Testis (tissue), 3 donors: Measurements from ENCODE around the gene LAG3. TPM values are rescaled to one million over a fixed set of nuclear protein-coding genes. Genes with fewer than 3 reads are reported as not detected.

Source experiments
- DNase-seq: peaks from one replicate; pipeline ENCODE4 v3.0.0-alpha.2; 2019
- H3K27ac ChIP-seq, 2 donors: fragments of 200-600 bp; sonication (generic); one replicate each; pipeline ENCODE4 v1.5.1; 2019
- H3K27me3 ChIP-seq: fragments of 200-600 bp; sonication (generic); one replicate; pipeline ENCODE4 v1.5.1; 2019
- H3K36me3 ChIP-seq: fragments of 200-600 bp; sonication (generic); one replicate; pipeline ENCODE4 v1.5.1; 2017; ENCODE audit warnings: low read depth; ENCODE audit errors: missing control alignments
- H3K4me1 ChIP-seq: fragments of 200-600 bp; sonication (generic); one replicate; pipeline ENCODE4 v1.5.1; 2019
- H3K4me3 ChIP-seq, 2 donors: fragments of 200-600 bp; sonication (generic); one replicate each; pipeline ENCODE4 v1.5.1; 2017 to 2019
- H3K9me3 ChIP-seq: fragments of 200-600 bp; sonication (generic); one replicate; pipeline ENCODE4 v1.5.1; 2017
- POLR2A ChIP-seq: fragments of 450-650 bp; IDR thresholded peaks from one replicate; pipeline ENCODE4 v1.6.1; 2017; ENCODE audit warnings: antibody characterized with exemption, mild to moderate bottlenecking, moderate library complexity
- WGBS, 2 donors: methylation state at CpG; one replicate each; pipeline ENCODE4 v1.1.5; 2018; 5-methylcytosine and 5-hydroxymethylcytosine counted together
- intact Hi-C: fragments of 100-400 bp; cut with DNase I; formaldehyde crosslinking; loops from one replicate; pipeline ENCODE4 v1.15.1; 2023; ENCODE audit warnings: low total_unique reads
- polyA plus RNA-seq: library from polyadenylated mRNA; stranded (reverse); fragments of 350-450 nt; fragmentation: Illumina TruSeq; extraction: RNeasy Lipid Tissue Mini Kit (QIAGEN cat#74804); gene quantifications from one replicate; pipeline ENCODE4 v1.2.3, GENCODE V29; 2014; ENCODE audit warnings: low read depth, low replicate concordance; ENCODE audit not compliant: insufficient read depth
- total RNA-seq, 2 donors: library from RNA; depleted of rRNA; stranded (reverse); fragments of >200 nt; gene quantifications; one replicate each; pipeline ENCODE4 v1.2.3, GENCODE V29; 2016
- TF ChIP-seq, protein P1 (sequence below), 3 experiments: fragments of 450-650 bp in 2 of 3; fragments of 200-600 bp in 1 of 3; sonication (generic) in 1 of 3; IDR thresholded peaks; one replicate each; pipeline ENCODE4 v1.5.1; 2016 to 2019; ENCODE audit warnings: antibody characterized with exemption in 3 of 3, mild to moderate bottlenecking in 2 of 3, moderate library complexity in 1 of 3

LAG3 gene
- total and polyA plus RNA-seq, 3 donors from 2014 or later = 4.1 to 7.1 (median 6.3) TPM

DNA sequence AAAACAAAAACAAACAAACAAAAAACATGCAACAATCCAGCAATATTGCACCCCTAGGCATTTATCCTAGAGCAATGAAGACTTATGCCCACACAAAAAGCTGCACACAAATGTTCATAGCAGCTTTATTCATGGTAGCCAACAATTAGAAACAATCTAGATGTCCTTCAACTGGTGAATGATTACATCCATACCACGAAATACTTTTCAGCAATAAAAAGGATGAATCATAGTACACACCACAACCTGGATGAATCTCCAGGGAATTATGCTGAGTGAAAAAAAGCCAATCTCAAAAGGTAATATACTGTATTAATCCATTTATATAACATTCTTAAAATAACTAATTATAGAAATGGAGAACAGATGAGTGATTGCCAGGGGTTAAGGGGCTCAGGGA is 34.9 kb downstream of the LAG3 start:
- H3K36me3 ChIP-seq = no peaks in the 10 kb centered on the region
- no peak overlapping the region for H3K4me3 ChIP-seq
- H3K9me3 ChIP-seq = no peaks in the 10 kb centered on the region
- H3K27ac ChIP-seq = no peak overlapping the region
- no peak for DNase-seq
- H3K27me3 ChIP-seq = no peaks in the 10 kb centered on the region
- intact Hi-C loops = no loop called here
- no peaks in the 10 kb centered on the region for H3K4me1 ChIP-seq
- TF ChIP-seq POLR2A = no peak
- TF ChIP-seq, protein P1, sequence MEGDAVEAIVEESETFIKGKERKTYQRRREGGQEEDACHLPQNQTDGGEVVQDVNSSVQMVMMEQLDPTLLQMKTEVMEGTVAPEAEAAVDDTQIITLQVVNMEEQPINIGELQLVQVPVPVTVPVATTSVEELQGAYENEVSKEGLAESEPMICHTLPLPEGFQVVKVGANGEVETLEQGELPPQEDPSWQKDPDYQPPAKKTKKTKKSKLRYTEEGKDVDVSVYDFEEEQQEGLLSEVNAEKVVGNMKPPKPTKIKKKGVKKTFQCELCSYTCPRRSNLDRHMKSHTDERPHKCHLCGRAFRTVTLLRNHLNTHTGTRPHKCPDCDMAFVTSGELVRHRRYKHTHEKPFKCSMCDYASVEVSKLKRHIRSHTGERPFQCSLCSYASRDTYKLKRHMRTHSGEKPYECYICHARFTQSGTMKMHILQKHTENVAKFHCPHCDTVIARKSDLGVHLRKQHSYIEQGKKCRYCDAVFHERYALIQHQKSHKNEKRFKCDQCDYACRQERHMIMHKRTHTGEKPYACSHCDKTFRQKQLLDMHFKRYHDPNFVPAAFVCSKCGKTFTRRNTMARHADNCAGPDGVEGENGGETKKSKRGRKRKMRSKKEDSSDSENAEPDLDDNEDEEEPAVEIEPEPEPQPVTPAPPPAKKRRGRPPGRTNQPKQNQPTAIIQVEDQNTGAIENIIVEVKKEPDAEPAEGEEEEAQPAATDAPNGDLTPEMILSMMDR (IDR thresholded peaks at IDR 0.05) = no peak
- 52 to 56% methylated on average over 1 of the region's 1 CpG for WGBS, 2 donors

DNA sequence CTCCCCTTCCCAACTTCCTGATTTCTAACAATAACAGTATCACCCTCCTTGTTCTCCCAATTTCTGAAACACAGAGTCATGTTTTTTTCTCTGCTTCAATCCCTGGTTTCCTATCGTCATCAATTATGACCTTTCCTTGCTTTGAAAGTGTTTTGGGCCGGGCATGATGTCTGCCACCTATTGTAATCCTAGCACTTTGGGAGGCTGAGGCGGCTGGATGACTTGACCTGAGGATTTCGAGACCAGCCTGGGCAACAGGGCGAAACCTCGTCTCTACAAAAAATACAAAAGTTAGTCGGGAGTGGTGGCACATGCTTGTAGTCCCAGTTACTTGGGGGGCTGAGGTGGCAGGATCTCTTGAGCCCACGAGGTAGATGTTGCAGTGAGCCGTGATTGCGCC is 36.7 kb downstream of the LAG3 start:
- TF ChIP-seq, protein P1 (IDR thresholded peaks at IDR 0.05) = no peak
- TF ChIP-seq POLR2A = no peak
- intact Hi-C loops = no loop called here

DNA sequence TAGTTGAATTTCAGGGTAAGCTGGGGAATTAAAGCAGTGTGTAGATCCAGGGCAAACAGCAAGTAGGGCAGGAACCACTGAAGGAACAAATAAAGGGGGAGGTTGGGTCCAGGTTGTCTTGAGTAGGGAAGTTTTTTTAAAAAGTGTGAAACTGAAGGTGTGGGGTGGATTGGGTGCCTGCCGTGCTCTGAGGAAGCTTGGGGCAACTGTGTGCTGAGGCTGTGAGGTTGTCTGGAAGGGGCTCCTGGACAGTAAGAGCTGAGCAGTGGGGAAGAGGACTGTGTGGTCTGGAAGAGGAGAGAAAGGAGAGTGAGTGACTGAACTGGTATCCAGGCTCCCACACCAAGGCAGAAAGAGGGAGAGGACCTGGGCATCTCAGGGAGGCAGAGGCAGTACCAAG is 38.4 kb downstream of the LAG3 start:
- Histone ChIP-seq H3K4me1 (no peaks in the 10 kb centered on the region), H3K9me3 (no peaks in the 10 kb centered on the region), H3K36me3 (no peaks in the 10 kb centered on the region), H3K27me3 (no peaks in the 10 kb centered on the region), H3K27ac (no peak overlapping the region), H3K4me3 (no peak overlapping the region)
- no peak for DNase-seq
- TF ChIP-seq POLR2A = no peak
- TF ChIP-seq, protein P1 (IDR thresholded peaks at IDR 0.05) = no peak
- 78 to 88% methylated on average over 1 of the region's 1 CpG for WGBS, 2 donors
- intact Hi-C loops = no loop called here

More for the DNA sequence above, 36.7 kb downstream of the LAG3 start:
- H3K4me1 ChIP-seq = no peaks in the 10 kb centered on the region
- no peaks in the 10 kb centered on the region for H3K27me3 ChIP-seq
- no peaks in the 10 kb centered on the region for H3K36me3 ChIP-seq
- no peaks in the 10 kb centered on the region for H3K9me3 ChIP-seq
- WGBS, 2 donors = 86 to 89% methylated on average over 10 of the region's 10 CpGs
- no peak for DNase-seq
- H3K4me3 ChIP-seq = no peak overlapping the region
- H3K27ac ChIP-seq = no peak overlapping the region

DNA sequence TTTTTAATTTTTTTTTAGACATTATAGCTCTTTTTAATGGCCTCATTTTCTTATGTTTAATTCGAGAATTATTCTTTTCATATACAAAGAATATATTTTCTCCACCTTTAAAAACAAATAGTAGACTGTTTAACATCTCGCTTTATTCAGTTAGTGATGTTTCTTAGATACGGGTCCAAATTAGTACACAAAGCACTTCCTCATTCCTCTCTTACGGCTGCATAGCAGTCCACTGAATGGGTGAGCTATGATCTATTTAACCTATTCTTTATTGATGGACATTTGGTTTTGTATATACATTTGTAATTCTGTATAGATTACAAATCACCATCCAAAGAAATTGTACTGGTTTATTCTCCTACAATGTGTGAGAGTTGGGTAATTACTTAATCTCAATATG is 41.0 kb downstream of the LAG3 start:
- no peaks in the 10 kb centered on the region for H3K9me3 ChIP-seq
- H3K27me3 ChIP-seq = no peaks in the 10 kb centered on the region
- no peak overlapping the region for H3K4me3 ChIP-seq
- no peak overlapping the region for H3K27ac ChIP-seq
- no peak for DNase-seq
- 79 to 84% methylated on average over 4 of the region's 4 CpGs for WGBS, 2 donors
- no peaks in the 10 kb centered on the region for H3K36me3 ChIP-seq
- H3K4me1 ChIP-seq = no peaks in the 10 kb centered on the region
- TF ChIP-seq POLR2A = no peak
- TF ChIP-seq, protein P1 (IDR thresholded peaks at IDR 0.05) = no peak
- intact Hi-C loops = no loop called here

DNA sequence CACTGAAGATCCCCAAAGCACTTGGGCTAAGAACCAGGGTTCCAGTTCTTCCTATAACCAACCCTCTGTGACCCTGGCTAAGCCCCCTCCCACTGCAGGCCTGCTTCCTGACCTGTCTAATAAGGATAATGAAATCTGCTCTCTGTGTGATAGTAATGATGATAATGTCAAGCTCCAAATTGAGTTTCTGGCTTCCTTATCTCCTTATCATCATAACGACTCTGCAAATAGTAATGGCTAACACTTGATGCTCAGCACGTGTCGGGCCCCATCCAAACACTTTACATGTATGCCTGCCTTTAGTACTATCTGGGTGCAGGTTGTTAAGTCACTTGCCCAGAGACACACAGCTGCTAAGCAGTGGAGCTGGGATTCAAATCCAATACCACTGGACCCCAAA is 44.3 kb downstream of the LAG3 start:
- TF ChIP-seq, protein P1 (IDR thresholded peaks at IDR 0.05) = no peak
- TF ChIP-seq POLR2A = no peak
- DNase-seq = no peak
- intact Hi-C loops = no loop called here

More for the DNA sequence above, 44.3 kb downstream of the LAG3 start:
- Histone ChIP-seq H3K27me3 (no peaks in the 10 kb centered on the region), H3K4me3 (no peak overlapping the region), H3K27ac (no peak overlapping the region), H3K36me3 (no peaks in the 10 kb centered on the region), H3K4me1 (no peaks in the 10 kb centered on the region), H3K9me3 (no peaks in the 10 kb centered on the region)
- 64 to 73% methylated on average over 3 of the region's 3 CpGs for whole genome bisulfite sequencing, 2 donors
